VCaP (cell line): ENCODE data around the gene TKFC.

Experiments
- H3K27ac ChIP-seq: fragments of 450-650 bp; 2 replicates; pipeline ENCODE4 v1.5.1; 2017
- TF ChIP-seq, protein P1 (sequence below): fragments of 450-650 bp; conservative IDR thresholded peaks from 2 replicates; pipeline ENCODE4 v1.5.1; 2017; ENCODE audit warnings: mild to moderate bottlenecking, moderate library complexity

The TKFC gene

GRCh38 chr11:61354208-61354607, 21.2 kb downstream of the TKFC start:
- no peak overlapping the region for H3K27ac ChIP-seq
- TF ChIP-seq, protein P1, sequence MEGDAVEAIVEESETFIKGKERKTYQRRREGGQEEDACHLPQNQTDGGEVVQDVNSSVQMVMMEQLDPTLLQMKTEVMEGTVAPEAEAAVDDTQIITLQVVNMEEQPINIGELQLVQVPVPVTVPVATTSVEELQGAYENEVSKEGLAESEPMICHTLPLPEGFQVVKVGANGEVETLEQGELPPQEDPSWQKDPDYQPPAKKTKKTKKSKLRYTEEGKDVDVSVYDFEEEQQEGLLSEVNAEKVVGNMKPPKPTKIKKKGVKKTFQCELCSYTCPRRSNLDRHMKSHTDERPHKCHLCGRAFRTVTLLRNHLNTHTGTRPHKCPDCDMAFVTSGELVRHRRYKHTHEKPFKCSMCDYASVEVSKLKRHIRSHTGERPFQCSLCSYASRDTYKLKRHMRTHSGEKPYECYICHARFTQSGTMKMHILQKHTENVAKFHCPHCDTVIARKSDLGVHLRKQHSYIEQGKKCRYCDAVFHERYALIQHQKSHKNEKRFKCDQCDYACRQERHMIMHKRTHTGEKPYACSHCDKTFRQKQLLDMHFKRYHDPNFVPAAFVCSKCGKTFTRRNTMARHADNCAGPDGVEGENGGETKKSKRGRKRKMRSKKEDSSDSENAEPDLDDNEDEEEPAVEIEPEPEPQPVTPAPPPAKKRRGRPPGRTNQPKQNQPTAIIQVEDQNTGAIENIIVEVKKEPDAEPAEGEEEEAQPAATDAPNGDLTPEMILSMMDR: no peak

- TF ChIP-seq, protein P1: no peak
- no peak overlapping the region for H3K27ac ChIP-seq
Observed at GRCh38 chr11:61356706-61357105, 23.7 kb downstream of the TKFC start.

GRCh38 chr11:61357233-61357893, 24.3 kb downstream of the TKFC start:
- TF ChIP-seq, protein P1: no peak
- no peak overlapping the region for H3K27ac ChIP-seq

- TF ChIP-seq, protein P1: no peak
- H3K27ac ChIP-seq: no peak overlapping the region
Observed at GRCh38 chr11:61357894-61358239, 24.8 kb downstream of the TKFC start.

DNA sequence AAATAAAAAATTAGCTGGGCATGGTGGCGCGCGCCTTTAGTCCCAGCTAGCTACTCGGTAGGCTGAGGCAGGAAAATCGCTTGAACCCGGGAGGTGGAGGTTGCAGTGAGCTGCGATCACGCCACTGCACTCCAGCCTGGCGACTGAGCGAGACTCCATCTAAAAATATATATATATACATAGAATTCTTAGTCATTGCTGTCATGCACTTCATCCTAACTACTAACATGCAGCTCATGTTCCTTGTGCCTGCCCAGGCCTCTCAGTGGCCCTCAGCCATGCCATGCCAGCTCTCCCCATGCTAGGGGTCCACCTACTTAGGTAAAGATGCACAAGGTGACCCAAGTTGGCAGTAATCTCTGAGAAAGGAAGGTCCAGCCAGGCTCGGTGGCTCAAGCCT, 25.5 kb downstream of the TKFC start:
- TF ChIP-seq, protein P1: no peak
- no peak overlapping the region for H3K27ac ChIP-seq

DNA sequence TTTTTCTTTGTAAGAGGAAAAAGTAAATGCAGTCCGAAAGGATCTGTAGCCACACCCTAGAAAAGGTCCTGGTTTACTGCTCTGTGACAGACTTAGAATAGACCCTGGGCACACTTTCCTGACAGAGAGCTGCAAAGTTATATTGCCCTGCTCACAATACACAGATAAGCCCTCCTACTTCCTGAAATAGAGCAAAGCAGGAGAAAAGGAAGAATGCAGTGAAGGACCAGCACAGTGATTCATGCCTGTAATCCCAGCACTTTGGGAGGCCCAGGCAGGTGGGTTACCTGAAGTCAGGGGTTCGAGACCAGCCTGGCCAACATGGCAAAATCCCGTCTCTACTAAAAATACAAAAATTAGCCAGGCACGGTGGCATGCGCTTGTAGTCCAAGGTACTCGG, 26.5 kb downstream of the TKFC start:
- peak overlapping the region; percentile 96; the same call in 1 of the 2 replicates for H3K27ac ChIP-seq
- TF ChIP-seq, protein P1: no peak

DNA sequence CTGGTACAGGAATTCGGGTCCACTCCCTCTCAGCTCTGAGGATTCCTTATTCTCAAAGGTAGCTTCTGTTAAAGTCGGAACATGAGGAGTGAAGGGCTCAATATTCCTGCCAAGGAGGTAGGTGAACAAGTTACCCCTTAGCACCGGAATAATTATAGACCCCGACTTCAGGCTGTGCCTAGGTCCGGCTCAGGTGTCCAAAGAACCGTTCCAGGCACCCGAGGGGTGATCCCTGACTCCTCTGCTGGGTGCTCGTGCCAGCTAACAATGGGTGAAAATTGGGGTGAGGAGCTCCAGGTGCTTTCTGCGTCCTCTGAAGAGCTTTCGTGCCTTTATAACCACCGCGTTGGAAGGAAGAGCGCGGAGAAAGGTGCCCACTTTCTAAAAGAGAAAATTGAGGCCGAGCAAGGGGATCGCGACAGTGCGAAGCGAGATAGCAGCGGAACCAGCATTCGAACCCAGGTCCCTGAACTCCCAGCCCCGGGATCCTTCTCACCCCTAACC, 28.3 kb downstream of the TKFC start:
- TF ChIP-seq, protein P1: no peak
- peak overlapping the region; percentile 96 for H3K27ac ChIP-seq
